Upper lobe of left lung (tissue), 6 donors: ENCODE data around the gene ANKRD26. TPM values are rescaled to one million over a fixed set of nuclear protein-coding genes. Genes with fewer than 3 reads are reported as not detected.

Source experiments
- ATAC-seq, 2 donors: fragments of 200-7000 bp; cut with Tn5 transposase; one replicate each; pipeline ENCODE4 v1.9.1; 2022; ENCODE audit warnings: mild to moderate bottlenecking in 2 of 2, moderate library complexity in 2 of 2; ENCODE audit not compliant: low FRiP score in 2 of 2
- DNase-seq, 2 donors: peaks; one replicate each; pipeline ENCODE4 v3.0.0-alpha.2; 2019 to 2020
- H3K27ac ChIP-seq, 4 donors: fragments of 200-600 bp; sonication (generic); one replicate each; pipeline ENCODE4 v1.5.1; 2016 to 2019
- H3K27me3 ChIP-seq, 4 donors: fragments of 200-600 bp; sonication (generic); one replicate each; pipeline ENCODE4 v1.5.1; 2017 to 2019
- H3K36me3 ChIP-seq, 4 donors: fragments of 200-600 bp; sonication (generic); one replicate each; pipeline ENCODE4 v1.5.1; 2016 to 2019
- H3K4me1 ChIP-seq, 4 donors: fragments of 200-600 bp; sonication (generic); one replicate each; pipeline ENCODE4 v1.5.1; 2018 to 2019
- H3K4me3 ChIP-seq, 4 donors: fragments of 200-600 bp; sonication (generic); one replicate each; pipeline ENCODE4 v1.5.1; 2017 to 2019; ENCODE audit warnings: mild to moderate bottlenecking in 2 of 4, moderate library complexity in 1 of 4
- H3K9me3 ChIP-seq, 4 donors: fragments of 200-600 bp; sonication (generic); one replicate each; pipeline ENCODE4 v1.5.1; 2018 to 2019
- EP300 ChIP-seq, 4 donors: sonication (generic); formaldehyde crosslinking; IDR thresholded peaks; one replicate each; pipeline ENCODE4 v1.5.1; 2017; ENCODE audit warnings: antibody characterized with exemption in 4 of 4, control low read depth in 2 of 4
- POLR2A ChIP-seq, 4 donors: fragments of 450-650 bp; IDR thresholded peaks; one replicate each; pipeline ENCODE4 v1.5.1; 2016 to 2017; ENCODE audit warnings: antibody characterized with exemption in 4 of 4, mild to moderate bottlenecking in 2 of 4
- POLR2AphosphoS5 ChIP-seq, 2 donors: sonication (generic); formaldehyde crosslinking; IDR thresholded peaks; one replicate each; pipeline ENCODE4 v1.5.1; 2017; ENCODE audit warnings: antibody characterized with exemption in 2 of 2
- WGBS, 2 donors: methylation state at CpG; one replicate each; pipeline ENCODE4 v1.1.5; 2017 to 2018; 5-methylcytosine and 5-hydroxymethylcytosine counted together
- total RNA-seq, 6 donors: library from RNA; depleted of rRNA in 4 of 6; stranded (reverse); fragments of >200 nt in 4 of 6; gene quantifications; one replicate each; pipeline versions ENCODE4 v1.1.0 to v1.2.1, GENCODE V29; 2016 to 2021
- TF ChIP-seq, protein P1 (sequence below), 6 experiments: fragments of 450-650 bp in 4 of 6; fragments of 200-600 bp in 2 of 6; sonication (generic) in 2 of 6; IDR thresholded peaks; one replicate each; pipeline ENCODE4 v1.5.1; 2016 to 2019; ENCODE audit warnings: antibody characterized with exemption in 6 of 6
- donor health status: DM: no; HTN: no; CAD: no; lungs with moderate emphysema.
- donor health status: DM: no; HTN: yes; CAD: no; lungs with severe emphysema.

ANKRD26 gene
- total RNA-seq, 6 donors from 2014 or later = 4.9 to 45.1 (median 6.5) TPM

DNA sequence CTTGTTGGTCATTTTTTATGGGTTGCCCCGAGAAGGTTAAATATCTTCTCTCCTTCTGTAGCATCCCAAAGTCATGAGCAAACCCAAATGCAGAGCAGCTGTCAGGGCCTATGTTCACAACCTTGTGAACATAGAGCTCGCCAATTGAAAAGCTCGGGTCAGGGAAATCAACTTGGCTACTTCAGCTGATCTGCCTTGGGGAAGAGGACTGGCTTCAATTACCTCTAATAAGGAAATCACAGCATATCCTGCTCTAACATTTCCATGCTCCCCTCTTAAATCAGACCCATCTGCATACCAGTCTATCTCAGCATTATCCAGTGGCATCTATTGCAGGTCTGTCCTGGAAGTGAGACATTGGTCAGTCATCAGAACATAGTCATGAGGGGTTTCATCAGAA, 105.6 kb downstream of the ANKRD26 start:
- no peak overlapping the region for H3K4me3 ChIP-seq
- 94 to 98% methylated on average over 3 of the region's 3 CpGs for WGBS, 2 donors
- ATAC-seq = no peak
- no peak for DNase-seq
- H3K4me1 ChIP-seq = no peaks in the 10 kb centered on the region
- no peaks in the 10 kb centered on the region for H3K9me3 ChIP-seq
- H3K27me3 ChIP-seq = no peaks in the 10 kb centered on the region
- no peak overlapping the region for H3K27ac ChIP-seq
- H3K36me3 ChIP-seq = no peaks in the 10 kb centered on the region
- TF ChIP-seq POLR2AphosphoS5 (IDR thresholded peaks at IDR 0.05) (no peak), POLR2A (IDR thresholded peaks at IDR 0.05) (no peak), EP300 (IDR thresholded peaks at IDR 0.05) (no peak)
- TF ChIP-seq, protein P1, sequence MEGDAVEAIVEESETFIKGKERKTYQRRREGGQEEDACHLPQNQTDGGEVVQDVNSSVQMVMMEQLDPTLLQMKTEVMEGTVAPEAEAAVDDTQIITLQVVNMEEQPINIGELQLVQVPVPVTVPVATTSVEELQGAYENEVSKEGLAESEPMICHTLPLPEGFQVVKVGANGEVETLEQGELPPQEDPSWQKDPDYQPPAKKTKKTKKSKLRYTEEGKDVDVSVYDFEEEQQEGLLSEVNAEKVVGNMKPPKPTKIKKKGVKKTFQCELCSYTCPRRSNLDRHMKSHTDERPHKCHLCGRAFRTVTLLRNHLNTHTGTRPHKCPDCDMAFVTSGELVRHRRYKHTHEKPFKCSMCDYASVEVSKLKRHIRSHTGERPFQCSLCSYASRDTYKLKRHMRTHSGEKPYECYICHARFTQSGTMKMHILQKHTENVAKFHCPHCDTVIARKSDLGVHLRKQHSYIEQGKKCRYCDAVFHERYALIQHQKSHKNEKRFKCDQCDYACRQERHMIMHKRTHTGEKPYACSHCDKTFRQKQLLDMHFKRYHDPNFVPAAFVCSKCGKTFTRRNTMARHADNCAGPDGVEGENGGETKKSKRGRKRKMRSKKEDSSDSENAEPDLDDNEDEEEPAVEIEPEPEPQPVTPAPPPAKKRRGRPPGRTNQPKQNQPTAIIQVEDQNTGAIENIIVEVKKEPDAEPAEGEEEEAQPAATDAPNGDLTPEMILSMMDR (IDR thresholded peaks at IDR 0.05) = no peak

DNA sequence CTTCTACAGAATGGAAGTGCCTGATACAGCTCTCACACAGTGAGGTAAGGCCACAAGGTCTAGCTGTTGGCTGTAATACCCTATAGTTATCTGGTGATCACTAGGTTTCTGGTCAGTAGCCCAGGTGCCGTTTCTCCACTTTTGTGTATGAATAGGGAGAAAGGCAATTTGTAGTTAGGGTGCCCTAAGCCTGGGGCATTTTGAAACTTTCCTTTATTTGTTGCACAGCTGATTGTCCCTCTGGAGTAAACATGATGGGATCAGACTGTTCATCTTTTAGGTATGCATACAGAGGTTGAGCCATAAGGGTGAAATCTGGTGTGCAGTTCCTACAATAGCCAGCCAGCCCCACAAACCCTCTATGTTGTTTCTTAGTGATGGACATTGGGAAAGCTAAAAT, 112.4 kb downstream of the ANKRD26 start:
- 89 to 94% methylated on average over 1 of the region's 1 CpG for WGBS, 2 donors
- H3K4me1 ChIP-seq = no peaks in the 10 kb centered on the region
- no peaks in the 10 kb centered on the region for H3K36me3 ChIP-seq
- no peak for ATAC-seq
- no peak for TF ChIP-seq POLR2AphosphoS5 (IDR thresholded peaks at IDR 0.05)
- TF ChIP-seq, protein P1 (IDR thresholded peaks at IDR 0.05) = no peak
- no peak for TF ChIP-seq POLR2A (IDR thresholded peaks at IDR 0.05)
- no peak for TF ChIP-seq EP300 (IDR thresholded peaks at IDR 0.05)
- no peak for DNase-seq
- no peak overlapping the region for H3K27ac ChIP-seq
- H3K4me3 ChIP-seq = no peak overlapping the region
- no peaks in the 10 kb centered on the region for H3K27me3 ChIP-seq
- H3K9me3 ChIP-seq = no peaks in the 10 kb centered on the region

DNA sequence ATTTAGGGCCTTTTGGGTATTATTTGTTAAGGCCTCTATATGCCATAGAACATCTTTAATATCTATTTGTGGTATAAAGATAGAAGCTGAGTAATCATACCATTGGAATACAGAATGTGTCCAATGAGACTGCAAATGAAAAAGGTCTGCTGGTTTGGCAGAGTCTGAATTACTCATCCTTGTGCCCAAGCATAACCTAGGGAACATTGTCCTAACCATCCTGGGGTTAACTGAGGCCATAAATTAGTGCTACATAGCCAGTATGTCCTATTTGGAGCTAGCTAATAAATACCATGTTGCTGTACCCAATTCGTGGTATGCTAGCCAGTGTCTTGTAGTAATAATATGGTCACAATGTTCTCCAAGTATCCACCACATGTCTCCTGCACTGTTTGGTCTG, 117.1 kb downstream of the ANKRD26 start:
- Histone ChIP-seq H3K36me3 (no peaks in the 10 kb centered on the region), H3K9me3 (no peaks in the 10 kb centered on the region), H3K4me1 (no peaks in the 10 kb centered on the region), H3K27ac (no peak overlapping the region), H3K27me3 (no peaks in the 10 kb centered on the region), H3K4me3 (no peak overlapping the region)
- ATAC-seq = no peak
- DNase-seq = no peak
- 43 to 90% methylated on average over 1 of the region's 1 CpG for WGBS, 2 donors
- TF ChIP-seq EP300 (IDR thresholded peaks at IDR 0.05) (no peak), POLR2AphosphoS5 (IDR thresholded peaks at IDR 0.05) (no peak)
- TF ChIP-seq, protein P1 (IDR thresholded peaks at IDR 0.05) = no peak

DNA sequence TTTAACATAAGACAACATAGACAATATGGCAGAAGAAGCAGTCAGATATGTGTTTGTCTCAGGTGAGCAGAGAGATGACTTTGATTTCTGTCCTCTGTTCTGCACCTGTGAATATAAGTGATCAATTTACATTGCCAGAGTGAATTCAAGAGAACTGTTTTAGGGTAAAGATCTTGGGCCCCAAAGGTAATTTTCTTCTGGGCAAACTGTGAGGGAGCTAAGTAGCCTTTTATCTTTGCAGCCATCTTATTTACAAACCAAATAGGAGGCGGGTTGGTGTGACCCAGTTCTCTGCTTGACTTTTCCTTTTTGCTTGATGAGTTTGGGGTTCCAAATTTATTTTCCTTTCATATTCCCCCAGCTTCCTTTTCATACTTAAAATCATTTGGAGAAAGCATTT, 118.2 kb downstream of the ANKRD26 start:
- no peak overlapping the region for H3K27ac ChIP-seq
- TF ChIP-seq EP300 (IDR thresholded peaks at IDR 0.05) (no peak), POLR2A (IDR thresholded peaks at IDR 0.05) (no peak), POLR2AphosphoS5 (IDR thresholded peaks at IDR 0.05) (no peak)
- TF ChIP-seq, protein P1 (IDR thresholded peaks at IDR 0.05) = no peak
- H3K4me3 ChIP-seq = no peak overlapping the region
- WGBS, 2 donors = 86 to 89% methylated on average over 1 of the region's 1 CpG
- no peaks in the 10 kb centered on the region for H3K4me1 ChIP-seq
- DNase-seq = no peak
- H3K36me3 ChIP-seq = no peaks in the 10 kb centered on the region
- ATAC-seq = no peak
- H3K9me3 ChIP-seq = no peaks in the 10 kb centered on the region
- H3K27me3 ChIP-seq = no peaks in the 10 kb centered on the region

DNA sequence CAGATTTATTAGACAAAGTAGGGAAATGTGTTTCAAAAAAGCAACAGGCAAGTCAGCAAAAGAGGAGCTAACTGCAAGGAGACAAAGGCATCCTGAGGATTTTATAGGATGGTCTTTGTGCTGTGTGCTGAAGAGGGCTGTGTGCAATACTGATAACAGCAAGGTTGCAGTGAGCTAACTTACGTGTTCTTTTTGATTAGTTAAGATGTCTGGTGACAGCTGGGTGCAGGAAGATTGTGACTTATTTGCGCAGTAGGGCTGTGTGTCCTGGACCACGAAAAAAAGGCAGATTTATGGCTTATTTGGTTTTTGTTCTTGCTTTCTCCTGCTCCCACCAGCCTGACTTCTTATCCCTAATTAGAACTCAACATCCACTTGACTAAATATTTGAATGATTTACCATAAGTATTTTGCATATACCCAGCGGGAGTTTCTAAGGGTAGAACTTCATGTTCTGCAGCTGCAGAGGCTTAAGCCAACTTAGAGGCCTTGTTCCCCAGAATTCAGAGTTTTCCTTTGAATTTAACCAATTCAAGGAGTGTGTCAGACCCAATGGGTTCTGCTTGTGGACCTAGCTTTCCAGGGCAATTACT, 119.0 kb downstream of the ANKRD26 start:
- Histone ChIP-seq H3K36me3 (no peaks in the 10 kb centered on the region), H3K9me3 (no peaks in the 10 kb centered on the region), H3K4me1 (no peaks in the 10 kb centered on the region), H3K27me3 (no peaks in the 10 kb centered on the region), H3K27ac (no peak overlapping the region), H3K4me3 (no peak overlapping the region)
- 90 to 91% methylated on average over 4 of the region's 4 CpGs for WGBS, 2 donors
- no peak for ATAC-seq
- TF ChIP-seq EP300 (IDR thresholded peaks at IDR 0.05) = no peak
- no peak for TF ChIP-seq POLR2A (IDR thresholded peaks at IDR 0.05)
- TF ChIP-seq POLR2AphosphoS5 (IDR thresholded peaks at IDR 0.05) = no peak
- TF ChIP-seq, protein P1 (IDR thresholded peaks at IDR 0.05) = no peak
- DNase-seq = no peak
